ENCODE data around the gene PSENEN.

PSENEN gene, protein sequence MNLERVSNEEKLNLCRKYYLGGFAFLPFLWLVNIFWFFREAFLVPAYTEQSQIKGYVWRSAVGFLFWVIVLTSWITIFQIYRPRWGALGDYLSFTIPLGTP

DNA sequence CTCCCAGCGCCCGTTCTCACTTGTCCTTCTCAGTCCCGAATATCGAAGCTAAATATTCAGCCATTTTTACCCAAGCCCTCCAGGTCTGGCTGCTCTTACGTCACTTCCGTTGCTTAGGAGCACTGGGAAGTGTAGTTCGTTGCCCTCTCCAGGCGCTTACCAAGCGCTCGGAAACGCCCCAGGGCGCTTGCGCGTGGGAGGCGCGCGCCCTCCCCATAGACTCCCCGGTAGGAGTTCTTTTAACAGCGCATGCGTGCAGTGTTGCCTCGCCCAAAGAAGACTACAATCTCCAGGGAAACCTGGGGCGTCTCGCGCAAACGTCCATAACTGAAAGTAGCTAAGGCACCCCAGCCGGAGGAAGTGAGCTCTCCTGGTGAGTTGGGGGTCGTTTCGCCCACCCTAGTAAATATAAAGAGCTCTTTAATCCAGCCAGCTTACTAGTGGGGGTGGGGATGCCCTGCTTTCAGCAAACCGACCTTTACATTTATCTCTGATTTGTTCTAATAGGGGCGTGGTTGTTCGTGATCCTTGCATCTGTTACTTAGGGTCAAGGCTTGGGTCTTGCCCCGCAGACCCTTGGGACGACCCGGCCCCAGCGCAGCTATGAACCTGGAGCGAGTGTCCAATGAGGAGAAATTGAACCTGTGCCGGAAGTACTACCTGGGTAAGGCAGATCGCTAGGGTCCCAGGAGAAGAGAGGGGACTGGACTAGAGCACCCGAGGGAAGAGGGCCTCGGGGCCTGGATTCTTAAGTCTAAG lies at the start of gene PSENEN, which contains the start of gene U2AF1L4:
TSS of gene PSENEN (plus strand) at position 324 of the 759 bp plus-strand sequence. CDS start at position 604, 280 bp downstream.
TSS of gene U2AF1L4 (minus strand) at position 91 of the 759 bp plus-strand sequence. CDS start at position 64, 27 bp downstream.
- peak; percentile 95 for DNase-seq

DNA sequence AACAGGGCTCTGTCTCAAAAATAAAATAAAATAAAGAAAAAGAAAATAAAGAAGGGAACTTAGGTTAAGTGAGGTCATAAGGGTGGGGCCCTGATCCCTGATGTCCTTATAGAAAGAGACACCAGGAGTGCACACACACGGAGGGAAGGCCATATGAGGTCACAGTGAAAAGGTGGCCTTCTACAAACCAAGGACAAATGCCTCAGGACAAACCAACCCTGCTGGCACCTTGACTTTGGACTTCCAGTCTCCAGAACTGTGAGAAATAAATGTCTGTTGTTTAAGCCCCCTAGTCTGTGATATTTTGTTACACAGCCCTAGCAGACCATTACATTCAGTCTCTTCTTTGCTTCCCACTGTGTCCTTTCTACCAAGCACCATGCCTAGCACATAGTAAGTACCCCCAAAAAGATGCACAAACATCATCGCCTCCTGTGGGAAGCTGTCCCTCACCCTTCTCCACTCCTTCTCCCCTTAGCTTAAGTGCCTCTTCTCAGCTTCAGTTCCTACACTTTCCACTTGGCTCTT lies 49.5 kb upstream of the PSENEN start:
- DNase-seq, result no peak

DNA sequence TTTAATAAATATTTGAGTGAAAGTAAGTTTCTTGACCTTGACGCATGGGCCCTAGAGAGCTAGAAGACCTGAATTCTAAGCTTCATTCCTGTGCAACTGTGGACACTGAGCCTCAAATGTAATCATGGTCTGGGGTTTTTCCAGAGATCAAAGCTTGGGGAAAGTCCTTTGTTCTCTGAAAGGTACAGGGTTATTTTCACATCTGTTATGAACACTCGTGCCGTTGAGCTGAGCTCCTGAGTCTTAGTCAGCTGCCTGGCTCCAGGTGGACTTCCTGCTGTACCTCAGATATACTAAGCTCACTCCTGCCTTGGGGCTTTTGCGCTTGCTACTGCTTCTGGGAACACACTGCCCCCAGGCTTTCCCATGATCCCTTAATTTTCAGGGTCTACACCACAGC lies 48.6 kb upstream of the PSENEN start:
- no peak for DNase-seq

DNA sequence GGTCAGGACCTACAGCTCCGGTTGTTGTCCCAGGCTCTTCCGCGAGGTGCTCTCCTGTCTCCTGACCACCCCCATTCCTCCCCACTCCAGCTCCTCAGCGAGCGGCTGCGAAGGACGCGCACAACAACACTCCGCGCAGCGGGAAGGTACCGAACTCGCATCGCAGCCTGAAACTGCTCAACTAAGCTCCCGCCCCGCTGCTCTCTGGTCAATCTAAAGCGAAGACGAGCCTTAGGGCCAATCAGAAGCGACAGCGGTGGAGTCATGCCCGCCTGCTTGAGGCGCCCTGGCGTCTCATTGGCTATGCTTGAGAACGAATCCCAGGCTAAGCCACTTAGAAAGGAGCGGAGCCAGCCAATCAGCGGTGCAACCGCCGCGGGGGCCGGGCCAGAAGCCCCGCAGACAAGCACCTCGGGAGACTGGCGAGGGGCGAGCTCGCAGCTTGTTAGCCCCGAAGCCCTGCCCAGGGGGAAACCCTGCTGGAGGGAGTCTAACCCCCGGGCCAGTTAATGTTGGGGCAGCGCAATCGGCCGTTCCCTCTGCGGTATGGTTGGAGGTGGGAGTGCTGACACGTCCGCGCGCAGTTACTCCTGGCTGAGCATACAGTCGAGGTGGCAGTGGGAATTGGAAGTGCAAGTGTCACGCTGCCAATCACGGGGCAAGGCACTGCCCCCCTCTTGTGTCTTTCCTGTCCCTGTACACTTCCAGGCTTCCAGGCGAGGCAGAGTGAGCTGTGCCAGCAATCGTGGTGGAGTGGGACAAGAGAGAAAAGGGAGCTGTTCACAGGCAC lies 43.0 kb upstream of the PSENEN start:
- DNase-seq, result peak; percentile 96

DNA sequence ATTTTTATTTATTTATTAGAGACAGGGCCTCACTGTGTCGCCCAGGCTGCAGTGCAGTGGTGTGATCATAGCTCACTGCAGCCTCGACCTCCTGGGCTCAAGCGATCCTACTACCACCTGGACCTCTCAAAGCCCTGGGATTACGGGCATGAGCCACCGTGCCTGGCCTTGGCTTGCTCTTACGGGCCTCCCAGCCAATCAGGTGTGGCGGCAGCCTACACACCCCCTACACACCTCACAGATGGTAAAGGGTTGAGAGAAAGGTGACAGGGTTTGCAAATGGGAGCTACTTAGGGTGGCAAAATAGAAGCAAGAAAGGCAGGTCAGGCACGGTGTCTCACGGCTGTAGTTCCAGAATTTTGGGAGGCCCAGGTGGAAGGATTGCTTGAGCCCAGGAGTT lies 42.1 kb upstream of the PSENEN start:
- no peak for DNase-seq

DNA sequence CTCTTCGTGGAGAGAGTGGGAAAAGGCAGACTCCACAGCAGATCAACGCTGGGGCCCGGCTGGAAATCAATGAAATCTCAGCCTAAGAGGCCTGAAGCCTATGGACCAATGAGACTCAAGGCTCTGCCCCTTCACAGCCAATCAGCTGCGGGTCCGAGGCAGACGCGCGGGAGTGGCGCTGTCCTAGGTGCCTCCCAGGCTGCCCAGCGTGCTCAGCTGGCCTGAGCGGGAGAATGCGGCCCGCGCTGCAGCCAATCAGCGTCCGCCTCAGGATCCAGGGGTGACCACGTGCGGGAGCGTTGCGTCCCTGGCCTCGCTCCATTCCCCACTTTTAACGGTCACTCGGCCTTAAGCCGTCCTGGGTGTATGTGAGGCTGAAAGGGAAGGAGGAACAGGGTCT lies 41.2 kb upstream of the PSENEN start, which contains the start of gene ZBTB32:
TSS of gene ZBTB32 (plus strand) at position 341 of the 400 bp plus-strand sequence. CDS start 10,069 bp downstream, outside the sequence.
- DNase-seq, result peak; percentile 47

DNA sequence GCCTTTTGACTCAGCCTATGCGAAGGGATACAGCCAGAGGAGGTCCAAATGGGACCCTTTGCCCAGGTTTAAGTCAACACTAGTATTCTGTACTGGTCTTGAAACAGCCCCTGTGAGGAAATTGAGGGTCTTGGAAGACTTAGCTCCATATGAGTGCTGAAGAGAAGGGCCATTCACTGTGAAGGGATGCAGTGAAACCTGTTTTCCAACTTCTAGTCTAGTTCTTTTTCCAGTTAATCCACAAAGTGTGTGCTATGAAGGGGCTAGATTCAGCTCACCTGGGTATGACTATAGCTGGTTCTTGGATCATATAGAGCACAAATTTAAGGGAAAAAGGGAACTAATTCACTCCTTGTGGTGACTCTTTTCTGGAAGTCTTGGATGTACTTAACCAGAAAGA lies 37.1 kb upstream of the PSENEN start:
- no peak for DNase-seq

DNA sequence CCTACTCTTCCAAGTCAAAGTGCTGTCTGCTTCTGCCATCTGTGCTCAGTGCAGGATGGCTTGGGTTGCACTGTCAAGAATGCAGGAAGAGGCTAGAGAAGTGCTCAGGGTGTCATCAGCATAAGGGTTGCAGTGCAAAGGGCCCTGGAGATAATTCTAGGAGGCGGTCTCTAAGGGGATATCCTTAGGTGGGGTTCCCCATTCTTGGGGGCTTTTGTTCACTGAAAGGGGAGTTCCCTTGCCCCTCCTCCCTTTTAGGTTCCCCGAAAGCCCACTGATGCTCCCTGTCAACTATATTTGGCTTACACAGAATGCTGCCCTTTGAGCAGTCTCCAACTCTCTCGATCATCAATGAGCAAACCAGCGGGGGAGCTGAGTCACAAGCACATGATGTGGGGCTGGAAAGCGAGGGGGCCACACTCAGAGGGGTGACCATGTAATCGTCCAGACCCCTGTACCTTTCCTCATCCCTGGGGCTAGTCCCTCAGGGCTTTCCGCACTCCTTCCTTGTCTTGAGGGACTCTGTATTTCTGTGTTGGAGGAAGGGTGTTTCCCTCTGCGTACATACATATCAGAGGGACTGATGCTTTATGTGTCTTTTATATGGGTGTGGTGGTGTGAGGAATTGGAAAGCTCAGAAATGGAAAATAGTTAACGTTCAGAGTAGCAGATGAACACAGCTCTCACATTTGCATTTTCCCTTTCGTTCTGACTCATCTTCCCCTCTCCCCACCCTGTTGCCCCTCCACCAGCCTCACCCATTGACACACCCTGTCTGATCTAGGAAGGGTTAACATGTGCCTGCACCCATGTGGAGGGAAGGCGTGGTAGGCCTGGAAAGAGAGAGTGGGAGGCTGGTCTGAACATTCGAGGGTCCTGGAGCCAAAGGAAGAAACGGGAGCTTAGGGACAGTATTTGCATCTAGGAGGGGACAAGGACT lies 34.4 kb upstream of the PSENEN start:
- DNase-seq, result peak; percentile 83

DNA sequence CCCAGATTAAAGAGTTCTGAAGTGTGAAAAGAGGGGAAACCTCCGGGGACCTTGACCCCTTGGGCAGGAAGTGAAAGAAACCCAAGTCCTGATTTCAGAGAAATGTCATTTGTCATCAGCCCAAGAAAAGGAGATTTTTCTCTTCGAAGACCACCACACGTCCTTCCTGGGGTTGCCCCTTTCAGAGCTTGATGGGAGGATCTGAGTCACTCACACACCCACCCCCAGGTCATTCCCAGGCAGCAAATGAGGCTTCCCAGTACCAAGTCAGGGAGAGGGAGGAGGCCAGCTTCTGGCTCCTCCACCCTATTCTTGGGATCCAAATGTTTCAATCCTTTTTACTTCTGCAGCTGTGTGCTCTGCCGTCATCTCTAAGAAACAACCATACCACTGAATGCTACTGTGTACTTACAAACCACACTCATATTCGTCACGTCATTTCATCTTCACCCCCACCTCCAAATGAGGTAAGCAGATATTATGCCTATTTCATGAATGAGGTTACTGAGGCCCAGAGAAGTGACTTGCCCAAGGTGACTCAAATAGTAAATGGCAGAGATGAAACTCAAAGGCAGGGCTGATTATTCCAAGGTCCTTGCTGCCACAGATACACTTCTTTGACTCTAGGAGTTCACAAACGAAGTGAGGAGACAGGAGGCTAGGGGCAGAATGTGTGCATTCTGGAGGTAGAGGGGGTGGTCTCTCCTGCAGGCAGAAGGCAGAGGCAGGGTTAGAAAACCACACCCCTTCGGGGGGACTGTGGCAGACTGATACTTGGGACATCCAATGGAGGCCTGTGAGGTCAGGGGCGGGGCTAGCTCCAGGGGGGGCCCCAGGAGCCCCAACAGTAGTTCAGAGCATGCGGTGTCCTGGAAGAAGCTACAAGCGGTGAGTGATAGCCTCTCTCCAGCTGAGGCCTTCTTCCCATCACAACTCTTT lies 32.6 kb upstream of the PSENEN start:
- DNase-seq, result peak; percentile 93

DNA sequence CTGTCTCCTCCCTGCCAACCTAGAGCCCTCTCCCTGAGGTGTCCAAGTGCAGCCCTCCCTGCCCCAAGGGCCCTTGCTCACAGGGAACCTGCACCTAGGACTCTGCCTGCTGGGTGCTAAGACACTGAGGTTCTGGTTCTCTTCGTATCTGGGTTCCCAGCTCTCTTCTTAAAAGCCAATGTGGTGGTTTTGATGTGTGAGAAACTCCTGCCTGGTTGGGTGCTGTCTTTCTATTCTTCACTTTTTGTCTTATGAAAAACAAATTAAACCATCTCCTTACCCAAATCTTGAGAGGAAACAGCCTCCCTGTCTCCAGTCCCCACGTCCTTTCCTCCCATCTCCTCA lies 32.0 kb upstream of the PSENEN start:
- DNase-seq, result no peak

DNA sequence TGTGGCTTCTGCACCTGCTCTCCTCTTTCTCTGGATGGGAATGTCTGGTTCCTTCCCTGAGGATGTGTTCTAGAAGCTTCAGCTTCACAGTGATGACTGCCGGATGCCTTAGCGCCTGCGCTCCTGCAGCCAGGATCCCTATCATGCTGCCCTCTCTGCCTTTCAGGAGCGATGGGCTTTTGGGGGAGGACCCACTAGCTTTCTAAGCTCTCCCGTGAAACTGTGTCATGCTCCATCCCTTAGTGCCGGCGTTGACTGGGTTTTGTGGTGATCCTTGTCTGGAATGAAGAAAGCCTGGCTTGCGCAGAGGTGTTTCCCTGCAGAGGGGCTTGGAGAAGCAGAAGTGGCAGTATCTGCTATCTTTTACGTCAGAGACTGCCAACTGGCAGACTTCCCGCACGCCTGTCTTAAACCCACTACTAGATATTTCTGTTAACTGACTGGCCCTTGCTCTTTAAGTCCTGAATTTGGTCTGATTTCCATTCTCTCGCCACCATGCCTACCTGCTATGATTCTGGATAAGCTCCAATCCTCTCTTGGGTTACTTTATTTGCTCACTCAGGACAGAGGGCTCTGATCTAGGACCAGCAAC lies 31.5 kb upstream of the PSENEN start:
- DNase-seq, result no peak

DNA sequence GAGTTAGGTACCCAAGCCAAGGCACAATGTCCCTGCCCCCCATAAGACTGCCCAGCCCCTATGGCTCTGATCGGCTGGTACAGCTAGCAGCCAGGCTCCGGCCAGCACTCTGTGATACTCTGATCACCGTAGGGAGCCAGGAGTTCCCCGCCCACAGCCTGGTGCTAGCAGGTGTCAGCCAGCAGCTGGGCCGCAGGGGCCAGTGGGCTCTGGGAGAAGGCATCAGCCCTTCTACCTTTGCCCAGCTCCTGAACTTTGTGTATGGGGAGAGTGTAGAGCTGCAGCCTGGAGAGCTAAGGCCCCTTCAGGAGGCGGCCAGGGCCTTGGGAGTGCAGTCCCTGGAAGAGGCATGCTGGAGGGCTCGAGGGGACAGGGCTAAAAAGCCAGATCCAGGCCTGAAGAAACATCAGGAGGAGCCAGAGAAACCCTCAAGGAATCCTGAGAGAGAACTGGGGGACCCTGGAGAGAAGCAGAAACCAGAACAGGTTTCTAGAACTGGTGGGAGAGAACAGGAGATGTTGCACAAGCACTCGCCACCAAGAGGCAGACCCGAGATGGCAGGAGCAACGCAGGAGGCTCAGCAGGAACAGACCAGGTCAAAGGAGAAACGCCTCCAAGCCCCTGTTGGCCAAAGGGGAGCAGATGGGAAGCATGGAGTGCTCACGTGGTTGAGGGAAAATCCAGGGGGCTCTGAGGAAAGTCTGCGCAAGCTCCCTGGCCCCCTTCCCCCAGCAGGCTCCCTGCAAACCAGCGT lies 30.7 kb upstream of the PSENEN start:
- peak; percentile 60 for DNase-seq

DNA sequence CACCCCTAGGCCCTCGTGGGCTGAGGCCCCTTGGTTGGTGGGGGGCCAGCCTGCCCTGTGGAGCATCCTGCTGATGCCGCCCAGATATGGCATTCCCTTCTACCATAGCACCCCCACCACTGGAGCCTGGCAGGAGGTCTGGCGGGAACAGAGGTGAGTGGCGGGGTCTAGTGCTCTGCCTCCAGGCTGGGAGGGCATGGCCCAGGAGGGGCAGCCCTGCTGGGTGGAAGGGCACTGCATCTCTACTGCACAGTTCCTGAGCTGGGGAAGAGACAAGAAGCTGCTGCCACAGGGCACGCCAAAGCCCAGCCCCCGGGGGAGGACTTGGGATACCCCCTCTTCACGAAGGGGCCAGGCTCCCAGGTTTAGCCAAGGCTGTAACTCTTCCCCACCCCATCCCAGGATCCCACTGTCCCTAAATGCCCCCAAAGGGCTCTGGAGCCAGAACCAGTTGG lies 30.1 kb upstream of the PSENEN start:
- DNase-seq, result peak; percentile 35

DNA sequence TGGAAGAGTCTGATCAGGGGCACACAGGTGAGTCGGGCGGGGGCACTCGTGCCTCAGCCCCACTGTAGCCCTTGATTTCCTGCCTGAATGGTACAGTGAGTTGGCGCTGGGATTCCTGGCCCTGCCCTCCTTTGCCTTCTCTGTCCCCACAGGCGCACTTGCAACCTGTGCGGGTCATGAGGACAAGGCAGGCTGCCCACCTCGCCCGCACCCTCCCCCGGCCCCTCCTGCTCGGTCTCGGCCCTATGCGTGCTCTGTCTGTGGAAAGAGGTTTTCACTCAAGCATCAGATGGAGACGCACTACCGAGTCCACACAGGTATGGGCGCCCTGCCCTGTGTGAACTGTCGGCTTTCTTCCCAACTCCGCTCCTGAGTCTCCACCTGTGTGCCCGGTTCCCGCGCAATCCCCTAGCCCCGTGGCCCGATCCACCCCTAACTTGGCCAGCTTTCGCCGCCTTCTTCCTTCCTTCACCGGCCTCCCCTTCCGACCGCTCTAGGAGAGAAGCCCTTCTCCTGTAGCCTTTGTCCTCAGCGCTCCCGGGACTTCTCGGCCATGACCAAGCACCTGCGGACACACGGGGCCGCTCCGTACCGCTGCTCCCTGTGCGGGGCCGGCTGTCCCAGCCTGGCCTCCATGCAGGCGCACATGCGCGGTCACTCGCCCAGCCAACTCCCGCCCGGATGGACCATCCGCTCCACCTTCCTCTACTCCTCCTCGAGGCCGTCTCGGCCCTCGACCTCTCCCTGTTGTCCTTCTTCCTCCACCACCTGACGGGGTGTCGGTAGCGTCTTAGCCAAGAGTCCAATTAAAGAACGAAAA lies 29.3 kb upstream of the PSENEN start:
- DNase-seq, result peak; percentile 40

DNA sequence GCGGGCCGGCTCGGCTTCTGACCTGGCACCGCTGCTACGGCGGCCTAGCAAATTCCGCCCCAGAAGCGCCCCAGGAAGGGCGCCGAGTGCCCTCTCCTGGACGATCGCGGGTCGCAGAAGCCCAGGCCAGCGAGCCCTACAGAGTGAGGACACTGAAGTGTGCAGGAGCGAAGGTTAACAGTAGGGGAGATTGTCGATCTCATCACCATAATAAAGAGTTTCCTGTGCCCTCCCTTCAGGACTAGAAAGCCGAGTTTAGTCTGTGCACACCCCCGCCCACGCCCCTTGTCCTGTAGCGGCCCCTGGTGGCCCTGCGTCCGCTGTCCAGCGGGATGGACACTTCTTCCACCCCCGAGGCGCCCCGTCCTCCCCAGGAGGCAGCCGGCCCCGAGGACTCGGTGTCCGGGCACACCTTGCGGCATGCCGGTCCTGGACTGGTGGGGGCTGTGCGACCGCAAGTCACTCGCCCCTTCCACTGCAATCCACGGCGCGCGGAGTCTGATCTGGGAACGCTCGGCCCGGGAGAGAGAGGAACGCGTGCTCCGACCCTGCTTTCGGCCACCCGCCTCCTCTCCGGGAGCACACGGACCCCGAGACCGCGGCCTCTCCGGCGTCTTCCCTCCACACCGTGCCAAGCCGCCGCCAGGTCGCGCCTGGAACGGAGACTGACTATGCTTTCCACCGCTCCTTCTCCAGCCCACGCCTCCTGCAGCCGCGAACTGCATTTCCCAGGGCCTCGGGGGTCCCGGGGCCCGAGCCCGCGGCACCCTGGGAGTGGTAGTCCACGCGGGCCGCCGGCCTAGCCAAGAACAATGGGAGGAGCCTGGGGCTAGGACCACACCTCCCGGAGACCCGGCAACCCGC lies 28.4 kb upstream of the PSENEN start:
- peak; percentile 98 for DNase-seq

DNA sequence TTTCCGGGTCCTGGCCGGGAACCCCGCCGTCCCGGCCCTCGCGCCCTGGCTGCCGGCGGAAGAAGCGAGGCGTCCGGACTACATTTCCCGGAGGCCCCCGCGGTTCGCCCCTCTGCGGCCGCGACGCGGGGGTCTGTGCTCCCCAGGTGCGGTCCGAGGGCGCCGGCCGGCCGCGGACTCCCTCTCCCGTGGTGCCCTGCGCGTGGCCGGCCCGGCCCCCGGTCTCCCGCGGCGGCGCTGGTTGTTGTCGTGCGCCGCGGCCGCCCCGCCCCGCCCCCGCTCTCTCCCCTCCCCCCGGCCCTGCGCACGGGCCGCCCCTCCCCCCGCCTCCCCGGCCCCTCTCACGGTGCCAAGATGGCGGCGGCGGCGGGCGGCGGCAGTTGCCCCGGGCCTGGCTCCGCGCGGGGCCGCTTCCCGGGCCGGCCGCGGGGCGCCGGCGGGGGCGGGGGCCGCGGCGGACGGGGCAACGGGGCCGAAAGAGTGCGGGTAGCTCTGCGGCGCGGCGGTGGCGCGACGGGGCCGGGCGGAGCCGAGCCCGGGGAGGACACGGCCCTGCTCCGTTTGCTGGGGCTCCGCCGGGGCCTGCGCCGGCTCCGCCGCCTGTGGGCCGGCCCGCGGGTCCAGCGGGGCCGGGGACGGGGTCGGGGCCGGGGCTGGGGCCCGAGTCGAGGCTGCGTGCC lies 27.6 kb upstream of the PSENEN start, which contains the start of gene KMT2B:
TSS of gene KMT2B (plus strand) at position 339 of the 680 bp plus-strand sequence. CDS start at position 355, 16 bp downstream.
- no peak for DNase-seq
